A172 (cell line): ENCODE data around the gene PYROXD2. TPM values are rescaled to one million over a fixed set of nuclear protein-coding genes. Genes with fewer than 3 reads are reported as not detected.

ENCODE experiments used
- DNase-seq: peaks from one replicate; pipeline ENCODE4 v3.0.0-alpha.2; 2015; ENCODE audit warnings: low spot score
- total RNA-seq: library from RNA; depleted of rRNA; stranded (reverse); fragments of >200 nt; shearing (Covaris generic); gene quantifications from 2 replicates; pipeline ENCODE4 v1.2.3, GENCODE V29; 2014

The PYROXD2 gene
- total RNA-seq, 1 experiment from 2014 or later, result 8.3 TPM

GRCh38 chr10:98391065-98391464 is 23.9 kb downstream of the PYROXD2 start:
- DNase-seq, result no peak

DNA sequence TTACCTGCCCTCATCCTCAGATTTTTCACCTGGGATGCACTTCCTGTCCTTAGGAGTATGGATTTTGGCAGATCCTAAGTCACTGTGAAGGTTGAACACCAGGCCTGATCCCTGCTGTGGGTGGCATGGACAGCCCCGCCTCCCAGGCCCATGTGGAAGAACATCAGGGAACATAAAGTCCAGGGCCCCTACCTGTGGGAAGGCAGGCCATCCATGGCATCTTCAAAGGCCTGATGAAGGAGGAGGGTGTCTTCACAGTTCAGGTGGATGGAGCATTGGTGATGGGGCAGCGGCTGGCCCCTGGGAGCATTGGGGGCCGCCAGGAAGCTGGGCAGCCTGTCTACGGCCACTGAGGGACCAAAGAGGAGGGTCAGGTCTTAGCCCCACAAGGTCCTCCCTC is 24.6 kb downstream of the PYROXD2 start:
- DNase-seq, result no peak

GRCh38 chr10:98389398-98389797 is 25.6 kb downstream of the PYROXD2 start:
- no peak for DNase-seq

- no peak for DNase-seq
Observed at GRCh38 chr10:98388101-98388655, 26.8 kb downstream of the PYROXD2 start.

DNA sequence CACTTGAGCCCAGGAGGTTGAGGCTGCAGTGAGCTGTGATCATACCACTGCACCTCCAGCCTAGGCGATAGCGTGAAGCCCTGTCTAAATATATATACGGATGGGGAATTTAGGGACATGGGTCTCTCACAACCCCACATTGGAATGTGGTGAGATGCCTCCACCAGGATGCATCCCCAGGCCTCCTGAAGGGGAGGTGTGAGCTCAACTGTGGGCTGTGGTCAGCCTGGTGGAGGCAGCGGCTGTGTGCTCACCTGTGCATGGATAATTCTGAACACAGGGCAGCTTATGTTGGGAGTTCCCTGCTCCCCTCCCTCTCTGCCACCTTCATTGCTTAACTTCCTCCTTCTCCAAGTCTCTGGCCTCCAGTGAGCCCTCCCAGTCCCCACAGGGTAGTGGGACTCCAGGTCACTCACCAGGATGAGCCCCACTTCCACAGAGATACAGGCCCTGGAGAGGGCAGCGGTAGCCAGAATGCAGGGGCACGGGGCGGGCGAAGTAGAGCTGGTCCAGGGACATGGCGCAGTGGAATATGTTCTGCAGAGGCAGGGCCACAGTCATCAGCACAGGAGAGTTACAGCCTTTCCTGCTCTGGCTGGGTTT is 30.4 kb downstream of the PYROXD2 start:
- no peak for DNase-seq

DNA sequence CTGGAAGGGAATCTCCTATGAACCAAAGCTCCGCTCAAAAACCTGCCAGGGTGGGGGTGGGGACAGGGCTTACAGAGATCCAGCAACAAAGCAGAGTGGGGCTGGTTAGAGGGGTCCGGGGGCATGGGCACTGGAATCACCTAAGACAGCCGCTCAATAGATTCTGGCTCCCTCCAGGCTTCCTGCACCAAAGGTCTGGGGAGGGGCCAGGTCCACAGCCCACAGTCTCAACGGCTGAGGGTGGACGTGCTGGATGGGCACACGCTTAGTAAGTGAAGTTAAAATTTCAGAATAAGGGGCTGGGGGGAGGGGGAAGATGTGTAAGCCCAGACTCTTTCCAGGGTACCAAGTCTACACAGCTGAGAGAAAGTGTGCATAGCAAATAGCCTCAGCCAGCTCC is 31.1 kb downstream of the PYROXD2 start:
- no peak for DNase-seq

DNA sequence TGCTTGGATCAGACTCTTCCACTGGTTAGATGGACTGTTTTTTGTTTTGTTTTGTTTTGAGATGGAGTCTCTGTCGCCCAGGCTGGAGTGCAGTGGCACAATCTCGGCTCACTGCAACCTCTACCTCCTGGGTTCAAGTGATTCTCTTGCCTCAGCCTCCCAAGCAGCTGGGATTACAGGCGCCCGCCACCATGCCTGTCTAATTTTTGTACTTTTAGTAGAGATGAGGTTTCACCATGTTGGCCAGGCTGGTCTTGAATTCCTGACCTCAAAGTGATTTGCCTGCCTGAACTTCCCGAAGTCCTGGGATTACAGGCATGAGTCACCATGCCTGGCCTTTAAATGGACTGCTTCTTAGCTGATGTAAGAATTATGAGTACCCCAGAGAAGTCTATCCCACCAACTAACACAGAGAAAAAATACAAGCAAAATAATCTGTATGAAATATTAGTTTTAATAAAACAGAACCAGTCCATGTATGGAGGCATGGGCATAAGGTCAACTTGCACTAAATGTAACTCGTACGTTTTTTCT is 31.8 kb downstream of the PYROXD2 start:
- DNase-seq, result peak; percentile 68

DNA sequence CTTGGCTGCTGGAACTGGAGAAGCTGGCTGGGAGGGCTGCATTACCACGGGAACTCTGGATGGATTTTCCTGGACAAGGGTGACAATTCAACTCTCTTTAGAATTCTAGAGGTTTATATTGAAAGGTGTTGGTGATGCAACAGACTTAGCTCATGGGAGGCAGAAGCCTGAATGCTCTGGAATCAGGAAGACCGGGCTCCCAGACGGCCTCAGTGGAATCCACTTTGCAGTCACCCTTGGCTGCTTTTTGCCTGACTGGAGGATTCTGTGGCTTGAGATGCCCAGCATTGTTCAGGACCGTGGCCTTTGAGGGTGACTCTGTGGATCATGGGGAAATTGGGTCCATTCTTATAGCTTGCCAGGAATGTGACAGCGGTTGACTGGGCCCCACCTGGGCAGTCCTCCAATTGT is 32.3 kb downstream of the PYROXD2 start:
- DNase-seq, result no peak

DNA sequence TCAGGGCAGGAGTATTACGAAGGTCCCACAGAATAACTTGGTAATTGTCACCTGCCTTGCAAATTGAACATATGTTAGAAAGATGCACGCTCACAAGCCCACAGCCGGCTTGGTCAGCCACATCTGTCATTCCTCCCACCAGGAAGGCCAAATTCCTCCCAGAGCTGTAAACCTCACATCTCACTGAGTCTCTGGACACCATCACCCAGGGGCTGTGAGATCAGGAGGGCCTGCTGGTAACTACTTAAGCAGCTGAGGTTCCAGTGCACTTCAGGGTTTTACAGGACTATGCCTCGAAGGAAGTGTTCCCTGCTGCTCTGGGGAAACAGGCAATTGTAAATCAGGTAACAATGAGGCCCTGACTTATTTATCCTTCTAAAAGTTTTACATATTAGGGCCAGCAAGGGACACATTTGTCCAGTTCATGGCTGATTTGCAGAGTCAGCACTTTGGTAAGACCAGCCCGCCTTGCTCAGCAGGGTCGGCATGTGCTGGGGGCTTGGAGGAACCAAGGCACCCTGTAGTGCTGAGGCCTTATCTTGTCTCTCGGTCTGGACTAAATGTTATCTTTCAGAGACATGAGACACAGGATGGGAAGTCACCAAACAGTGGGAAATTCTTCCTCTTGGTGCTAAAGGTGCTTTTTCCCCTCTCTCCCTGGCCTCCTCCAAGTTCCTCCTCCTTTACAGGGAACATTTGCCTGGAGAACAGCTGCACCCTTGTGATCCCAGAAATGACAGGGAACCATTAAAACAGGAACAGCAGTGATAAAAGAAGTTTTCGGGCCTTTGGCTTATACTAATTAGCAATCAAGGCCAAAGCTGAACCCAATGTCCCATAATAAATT is 34.3 kb downstream of the PYROXD2 start:
- no peak for DNase-seq

DNA sequence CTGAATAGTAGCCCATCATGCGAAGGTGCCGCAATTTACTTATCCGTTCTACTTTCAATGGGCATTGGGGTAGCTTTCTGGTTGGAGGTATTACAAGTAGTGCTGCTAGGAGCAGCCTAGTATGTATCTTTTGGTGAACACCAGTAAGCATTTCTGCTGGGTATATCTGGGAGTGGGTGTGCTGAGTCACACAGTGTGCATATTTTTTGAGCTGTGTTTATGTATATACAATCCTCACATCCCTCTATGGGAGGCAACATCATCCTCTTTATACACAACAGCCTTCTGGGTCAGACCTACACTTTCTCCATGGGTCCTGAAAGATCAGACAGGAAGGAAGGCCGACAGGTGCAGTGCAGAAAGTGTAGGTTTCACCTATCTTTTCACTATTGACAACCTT is 36.3 kb downstream of the PYROXD2 start:
- DNase-seq, result no peak

- DNase-seq, result no peak
Observed at GRCh38 chr10:98377536-98377935, 37.4 kb downstream of the PYROXD2 start.

GRCh38 chr10:98377001-98377400 is 38.0 kb downstream of the PYROXD2 start:
- no peak for DNase-seq

DNA sequence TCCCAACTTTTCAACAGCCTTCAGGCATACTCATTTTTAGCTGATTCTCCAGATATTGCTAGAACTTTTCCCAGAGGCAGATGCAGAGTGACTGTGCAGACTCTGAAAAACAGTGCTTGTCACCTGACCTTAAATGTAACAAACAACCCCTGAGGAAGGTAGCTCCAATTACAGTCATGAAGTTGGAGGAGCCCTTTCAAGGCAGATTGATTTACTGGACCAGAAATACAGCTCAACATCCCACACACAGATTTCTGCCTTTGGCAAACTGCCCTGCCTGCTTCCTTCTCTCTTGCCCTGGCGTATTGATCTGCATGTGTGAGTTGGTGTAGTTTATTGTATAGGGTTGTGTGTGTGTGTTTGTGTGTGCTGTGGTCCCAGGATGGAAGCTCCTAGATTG is 38.5 kb downstream of the PYROXD2 start:
- no peak for DNase-seq

GRCh38 chr10:98374217-98374985 is 40.6 kb downstream of the PYROXD2 start:
- peak; percentile 63 for DNase-seq

GRCh38 chr10:98373260-98374040 is 41.5 kb downstream of the PYROXD2 start:
- no peak for DNase-seq

DNA sequence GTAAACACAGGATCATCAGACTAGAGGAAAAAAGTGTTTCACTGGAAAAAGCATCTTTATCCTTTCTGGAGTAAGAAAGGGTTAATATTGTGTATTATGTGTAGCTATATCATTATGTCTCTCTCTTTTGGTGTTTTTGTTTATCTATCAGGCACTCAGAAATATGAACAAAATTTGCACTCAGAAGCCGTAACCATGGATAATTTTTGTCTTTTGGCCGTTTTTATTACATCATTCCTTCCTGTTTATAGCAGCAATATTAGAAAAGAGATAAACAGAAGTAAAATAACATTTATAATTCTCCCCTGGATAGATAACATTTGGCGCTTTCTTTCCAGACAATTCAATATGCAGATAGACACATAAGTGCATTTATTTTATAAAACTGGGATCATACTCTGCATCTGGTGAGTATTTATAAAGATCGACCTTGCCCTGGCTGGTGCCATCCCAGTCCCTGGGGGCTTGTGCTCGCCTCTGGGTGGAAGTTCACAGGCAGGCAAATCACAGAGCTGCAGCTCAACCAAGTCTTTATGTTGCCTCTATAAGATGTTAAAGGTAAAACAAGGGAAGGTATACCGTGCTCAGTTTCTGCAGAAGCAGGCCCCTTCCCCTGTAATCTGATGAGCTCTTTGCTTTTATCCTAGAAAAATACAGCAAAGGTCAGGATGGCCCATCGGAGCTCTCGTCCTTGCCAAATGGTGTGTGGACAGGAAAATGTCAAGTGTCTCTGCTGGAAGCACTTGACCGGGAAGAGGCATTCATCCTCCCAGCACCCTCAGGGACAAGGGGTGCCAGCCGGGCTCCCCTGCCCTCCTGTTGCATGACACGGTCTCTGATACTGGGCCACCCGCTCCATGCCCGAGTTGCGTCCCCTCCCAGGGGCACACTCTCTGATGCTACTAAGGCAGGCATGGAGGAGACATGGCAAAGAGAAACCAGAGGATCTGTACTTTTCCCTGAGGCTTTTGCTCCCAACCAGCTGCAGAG is 43.9 kb downstream of the PYROXD2 start:
- no peak for DNase-seq

- no peak for DNase-seq
Observed at GRCh38 chr10:98369801-98370200, 45.2 kb downstream of the PYROXD2 start.

DNA sequence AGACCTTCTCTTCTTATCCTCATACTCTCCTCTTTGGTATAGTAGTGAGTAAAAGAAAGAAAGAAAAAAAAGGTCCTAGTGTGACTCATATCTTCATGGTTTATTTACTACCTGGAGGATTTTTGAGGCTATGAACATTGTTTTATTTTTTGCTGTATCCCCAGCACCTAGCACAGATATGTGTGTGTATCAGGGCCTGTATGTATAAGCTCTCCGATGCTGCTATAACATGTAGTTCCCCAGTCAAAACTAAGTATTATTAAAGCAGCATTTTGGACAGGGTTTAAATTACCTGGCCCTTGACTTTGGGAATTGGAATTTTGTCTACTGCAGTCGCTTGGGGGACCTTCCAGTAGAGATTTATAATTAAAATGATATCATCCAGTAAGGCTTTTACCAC is 46.3 kb downstream of the PYROXD2 start:
- DNase-seq, result no peak

DNA sequence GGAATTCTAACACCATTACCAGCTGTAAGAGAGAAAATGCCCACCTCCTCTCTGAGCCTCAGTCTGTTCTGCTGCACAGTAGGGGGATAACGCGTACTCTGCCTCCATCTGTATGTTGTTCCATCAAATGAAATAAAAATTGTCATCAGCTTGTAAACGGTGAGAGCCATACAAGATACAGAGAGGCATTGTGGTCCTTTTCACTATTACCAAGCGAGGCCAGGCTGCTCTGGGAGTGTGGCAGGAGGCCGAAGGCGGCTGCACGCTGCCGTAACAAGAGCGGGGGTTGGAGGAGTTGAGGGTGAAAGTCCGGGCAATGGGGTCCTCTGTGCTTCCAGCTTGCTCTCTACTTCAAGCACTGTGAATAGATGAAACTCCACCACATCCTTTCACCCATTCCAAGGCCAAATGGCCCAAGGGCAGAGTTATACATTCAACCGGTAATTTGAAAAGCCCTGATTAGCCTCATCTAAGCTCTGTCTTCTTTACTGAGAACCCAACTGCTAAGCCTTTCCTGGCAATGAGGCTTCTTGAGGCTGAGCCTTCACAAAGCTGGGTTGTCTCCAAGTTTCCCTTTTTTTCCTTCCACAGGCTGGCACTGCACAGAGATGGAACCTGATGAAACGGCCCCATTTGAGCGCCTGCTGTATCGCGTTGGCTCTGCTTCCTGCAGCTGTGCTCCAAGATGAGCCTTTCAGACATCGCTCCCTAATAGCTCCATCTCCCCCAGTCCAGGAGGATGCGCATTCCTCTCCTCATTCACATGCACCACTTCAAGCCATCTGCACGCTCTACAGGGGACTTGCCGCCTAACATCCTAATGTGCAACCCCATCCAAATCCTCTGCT is 47.2 kb downstream of the PYROXD2 start:
- no peak for DNase-seq
